Effector CD4-positive, alpha-beta T cell (primary cell): ENCODE data around the gene GRIK4.

Source experiments
- DNase-seq: peaks from one replicate; pipeline ENCODE4 v3.0.0-alpha.2; 2020

GRIK4 gene

GRCh38 chr11:120681434-120682331 lies 170.1 kb downstream of the GRIK4 start:
- DNase-seq = no peak

DNA sequence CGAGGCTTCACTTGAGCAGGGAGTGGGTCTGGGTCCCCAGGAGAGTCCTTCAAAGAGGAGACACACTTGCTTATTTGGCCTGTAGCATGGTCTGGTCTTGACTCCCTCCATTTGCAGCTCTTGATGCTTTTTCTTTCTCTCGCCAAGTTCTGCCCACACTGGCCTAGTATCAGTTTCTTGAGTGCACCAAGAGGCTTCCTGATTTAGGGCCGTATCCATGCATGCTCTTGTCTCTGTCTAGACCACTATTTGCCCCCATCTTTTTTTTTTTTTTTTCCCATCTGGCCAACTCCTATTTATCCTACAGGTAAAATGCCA lies 170.7 kb downstream of the GRIK4 start:
- no peak for DNase-seq

GRCh38 chr11:120682866-120683265 lies 171.3 kb downstream of the GRIK4 start:
- no peak for DNase-seq

- DNase-seq = no peak
Observed at GRCh38 chr11:120686516-120686915, 175.0 kb downstream of the GRIK4 start.

- DNase-seq = no peak
Observed at GRCh38 chr11:120688163-120688562, 176.6 kb downstream of the GRIK4 start.

GRCh38 chr11:120689596-120690275 lies 178.2 kb downstream of the GRIK4 start:
- DNase-seq = no peak

DNA sequence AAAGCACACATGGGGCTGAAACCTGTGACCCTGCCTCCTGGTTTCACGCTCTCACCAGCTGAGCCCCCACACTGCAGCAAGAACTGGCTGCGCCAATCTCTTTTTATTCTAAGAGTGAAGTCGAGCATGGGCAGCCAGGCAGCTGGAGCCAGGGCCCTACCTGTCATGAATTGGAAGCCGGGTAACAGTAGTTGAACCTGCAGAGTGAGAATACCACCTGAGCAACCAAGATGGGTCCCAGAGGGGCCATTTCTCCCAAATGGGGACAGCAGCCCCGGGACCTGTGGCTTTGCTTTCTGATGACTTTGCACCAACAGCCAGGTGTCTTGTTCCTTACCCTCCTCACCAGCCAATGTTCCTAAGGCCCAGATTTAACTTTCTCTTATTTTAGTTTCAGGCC lies 178.9 kb downstream of the GRIK4 start:
- DNase-seq = no peak

- DNase-seq = no peak
Observed at GRCh38 chr11:120694726-120695125, 183.2 kb downstream of the GRIK4 start.

DNA sequence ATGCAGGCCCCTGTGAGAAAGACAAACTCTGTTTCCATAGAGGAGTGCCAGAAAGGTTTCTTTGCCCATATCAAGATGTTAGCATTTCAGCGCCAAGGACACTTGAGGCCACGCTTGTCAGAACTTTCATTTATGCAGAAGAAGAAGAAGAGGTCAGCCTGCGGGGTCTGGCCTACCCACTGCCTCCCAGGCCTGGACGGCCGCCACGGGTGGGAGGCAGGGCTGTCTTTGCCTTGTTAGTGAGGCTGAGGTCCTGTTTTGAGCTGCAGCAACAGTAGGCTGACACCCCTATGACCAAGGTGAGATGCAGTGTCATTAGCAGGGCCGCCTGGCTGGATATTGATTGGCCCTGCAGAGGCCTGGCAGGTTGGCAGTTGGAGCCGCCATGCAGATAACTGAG lies 183.9 kb downstream of the GRIK4 start:
- no peak for DNase-seq

GRCh38 chr11:120695939-120696338 lies 184.4 kb downstream of the GRIK4 start:
- no peak for DNase-seq

GRCh38 chr11:120696597-120697218 lies 185.2 kb downstream of the GRIK4 start:
- DNase-seq = no peak

GRCh38 chr11:120698918-120699317 lies 187.4 kb downstream of the GRIK4 start:
- DNase-seq = no peak

- DNase-seq = no peak
Observed at GRCh38 chr11:120702656-120703055, 191.1 kb downstream of the GRIK4 start.

- DNase-seq = no peak
Observed at GRCh38 chr11:120703358-120704152, 192.0 kb downstream of the GRIK4 start.

DNA sequence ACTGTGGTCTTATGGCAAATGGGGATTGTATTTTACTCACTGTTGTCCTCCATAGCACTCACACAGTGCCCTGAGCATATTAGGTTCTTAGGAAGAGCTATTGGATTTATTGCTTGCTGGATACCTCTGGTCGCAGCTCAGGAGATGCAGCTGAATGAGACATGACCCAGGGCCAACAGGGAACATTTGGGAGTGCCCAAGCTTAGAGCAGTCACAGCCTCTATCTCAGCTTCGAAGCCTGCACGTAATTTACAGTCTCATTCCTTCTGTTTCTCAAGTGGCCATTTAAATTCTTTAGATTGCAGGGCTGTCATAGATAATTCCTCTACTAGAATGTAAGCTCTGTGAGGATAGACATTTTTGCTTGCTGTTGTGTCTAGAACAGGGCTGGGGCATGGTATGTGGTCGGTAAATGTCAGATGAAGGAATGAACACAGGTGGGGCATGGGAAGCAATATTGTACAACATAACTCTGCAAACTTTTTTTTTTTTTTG lies 192.8 kb downstream of the GRIK4 start:
- no peak for DNase-seq

GRCh38 chr11:120706257-120706656 lies 194.7 kb downstream of the GRIK4 start:
- DNase-seq = no peak

GRCh38 chr11:120707098-120707497 lies 195.6 kb downstream of the GRIK4 start:
- no peak for DNase-seq

DNA sequence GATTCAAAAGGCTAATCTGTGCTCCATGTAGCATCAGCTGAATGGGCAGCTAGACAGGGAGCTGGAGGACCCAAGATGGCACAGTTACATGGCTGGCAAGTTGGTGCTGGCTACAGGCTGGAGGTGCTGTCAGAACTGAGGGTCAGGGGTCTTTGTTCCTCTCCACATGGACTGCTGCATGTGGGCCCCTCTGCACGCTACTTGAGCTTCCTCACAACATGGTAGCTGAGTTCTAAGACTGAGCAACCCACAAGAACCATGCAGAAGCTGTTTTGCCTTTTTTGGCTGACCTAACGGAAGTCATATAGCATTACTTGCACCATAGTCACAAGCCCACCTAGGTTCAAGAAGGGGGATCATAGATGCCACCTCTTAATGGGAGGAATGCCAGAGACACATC lies 196.1 kb downstream of the GRIK4 start:
- DNase-seq = no peak

DNA sequence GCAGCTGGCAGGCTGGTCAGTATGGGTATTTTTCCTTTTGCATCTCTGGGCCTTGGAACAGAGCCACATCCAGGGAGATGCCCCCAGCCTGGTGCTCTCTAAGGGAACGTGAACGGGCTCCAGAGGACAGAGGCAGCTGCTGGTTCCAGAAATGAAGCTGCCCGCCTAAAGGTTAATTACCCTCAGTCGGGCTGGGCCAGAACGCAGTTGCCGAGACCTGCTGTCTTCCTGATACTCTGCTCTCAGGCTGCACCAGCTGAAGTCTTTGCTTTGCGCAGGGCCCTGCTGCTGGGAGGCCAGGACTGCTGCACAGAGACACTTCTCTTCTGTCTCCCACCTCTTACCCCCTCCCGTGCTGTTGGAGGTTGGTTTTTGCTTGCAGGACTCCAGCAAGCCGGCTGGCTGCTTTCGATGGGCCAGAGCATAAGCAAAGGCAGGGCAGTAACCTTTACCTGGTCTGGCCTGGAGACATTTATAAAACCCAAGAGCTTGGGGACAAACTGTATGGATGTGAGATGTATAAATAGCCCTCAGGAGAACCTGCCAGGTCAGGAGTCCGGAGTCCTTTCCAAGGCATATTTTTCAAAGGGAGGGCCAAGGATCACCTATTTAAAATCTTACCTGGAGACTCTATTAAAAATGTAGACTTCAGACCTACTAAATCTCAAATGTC lies 197.1 kb downstream of the GRIK4 start:
- no peak for DNase-seq

- no peak for DNase-seq
Observed at GRCh38 chr11:120709808-120710207, 198.3 kb downstream of the GRIK4 start.

GRCh38 chr11:120710354-120711131 lies 199.0 kb downstream of the GRIK4 start:
- DNase-seq = no peak
